VCaP (cell line): Measurements from ENCODE around the gene RNF181.

Experiments used
- H3K27ac ChIP-seq: fragments of 450-650 bp; 2 replicates; pipeline ENCODE4 v1.5.1; 2017
- TF ChIP-seq, protein P1 (sequence below): fragments of 450-650 bp; conservative IDR thresholded peaks from 2 replicates; pipeline ENCODE4 v1.5.1; 2017; ENCODE audit warnings: mild to moderate bottlenecking, moderate library complexity

The RNF181 gene

DNA sequence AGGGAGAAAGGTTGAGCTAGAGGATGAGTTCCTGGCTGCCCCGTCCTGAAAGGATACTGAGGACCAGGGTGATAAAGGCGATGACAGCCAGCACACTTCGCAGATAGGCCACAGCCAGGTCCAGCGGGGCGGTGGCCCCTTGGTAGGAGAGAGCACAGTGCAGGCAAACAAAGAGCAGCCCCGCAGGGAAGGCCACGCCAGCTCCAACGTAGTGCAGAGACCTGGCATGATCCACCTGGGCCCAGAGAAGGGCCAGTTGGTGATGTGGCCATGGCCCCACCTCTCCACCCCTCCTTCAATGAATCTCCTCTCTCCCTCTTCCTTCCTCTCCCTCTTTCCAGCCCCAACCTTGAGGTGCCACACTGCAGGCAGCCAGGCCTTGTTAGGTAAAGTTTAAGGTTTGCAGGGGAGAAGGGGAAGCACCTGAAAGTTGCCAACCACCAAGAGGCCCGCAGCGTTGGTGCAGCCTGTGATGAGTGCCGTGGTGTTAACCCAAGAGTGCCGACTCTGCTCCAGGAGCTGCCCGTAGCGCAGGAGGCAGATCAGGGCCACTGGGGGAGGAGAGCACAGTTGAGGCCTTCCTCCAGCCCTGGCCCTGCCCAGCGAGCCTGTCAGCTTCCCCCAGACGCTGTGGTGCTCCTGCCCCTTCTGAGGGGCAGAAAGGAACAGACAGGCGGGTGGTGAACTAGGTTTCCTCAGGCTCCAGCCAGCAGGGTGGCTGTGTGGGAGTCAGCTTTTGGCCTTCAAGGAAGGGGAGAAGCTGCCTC, 4.1 kb downstream of the RNF181 start:
- TF ChIP-seq, protein P1, sequence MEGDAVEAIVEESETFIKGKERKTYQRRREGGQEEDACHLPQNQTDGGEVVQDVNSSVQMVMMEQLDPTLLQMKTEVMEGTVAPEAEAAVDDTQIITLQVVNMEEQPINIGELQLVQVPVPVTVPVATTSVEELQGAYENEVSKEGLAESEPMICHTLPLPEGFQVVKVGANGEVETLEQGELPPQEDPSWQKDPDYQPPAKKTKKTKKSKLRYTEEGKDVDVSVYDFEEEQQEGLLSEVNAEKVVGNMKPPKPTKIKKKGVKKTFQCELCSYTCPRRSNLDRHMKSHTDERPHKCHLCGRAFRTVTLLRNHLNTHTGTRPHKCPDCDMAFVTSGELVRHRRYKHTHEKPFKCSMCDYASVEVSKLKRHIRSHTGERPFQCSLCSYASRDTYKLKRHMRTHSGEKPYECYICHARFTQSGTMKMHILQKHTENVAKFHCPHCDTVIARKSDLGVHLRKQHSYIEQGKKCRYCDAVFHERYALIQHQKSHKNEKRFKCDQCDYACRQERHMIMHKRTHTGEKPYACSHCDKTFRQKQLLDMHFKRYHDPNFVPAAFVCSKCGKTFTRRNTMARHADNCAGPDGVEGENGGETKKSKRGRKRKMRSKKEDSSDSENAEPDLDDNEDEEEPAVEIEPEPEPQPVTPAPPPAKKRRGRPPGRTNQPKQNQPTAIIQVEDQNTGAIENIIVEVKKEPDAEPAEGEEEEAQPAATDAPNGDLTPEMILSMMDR: no peak
- no peak overlapping the region for H3K27ac ChIP-seq

DNA sequence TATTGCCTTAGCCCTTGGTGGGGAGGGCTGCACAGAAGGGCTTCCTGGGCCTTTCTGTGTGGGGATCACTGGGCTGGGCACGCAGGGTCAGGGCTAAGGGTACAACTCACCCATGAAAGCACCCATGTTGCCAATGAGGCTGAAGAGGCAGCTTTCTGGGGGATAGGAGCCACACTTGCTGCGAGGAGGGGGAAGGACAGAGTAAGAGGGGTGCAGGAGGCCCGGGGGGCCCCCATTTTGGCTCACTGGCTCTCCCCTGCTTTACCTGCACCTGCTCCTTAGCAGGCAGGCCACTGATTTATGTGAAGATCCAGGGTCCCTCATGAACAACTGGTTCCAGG, 4.7 kb downstream of the RNF181 start:
- TF ChIP-seq, protein P1: no peak

DNA sequence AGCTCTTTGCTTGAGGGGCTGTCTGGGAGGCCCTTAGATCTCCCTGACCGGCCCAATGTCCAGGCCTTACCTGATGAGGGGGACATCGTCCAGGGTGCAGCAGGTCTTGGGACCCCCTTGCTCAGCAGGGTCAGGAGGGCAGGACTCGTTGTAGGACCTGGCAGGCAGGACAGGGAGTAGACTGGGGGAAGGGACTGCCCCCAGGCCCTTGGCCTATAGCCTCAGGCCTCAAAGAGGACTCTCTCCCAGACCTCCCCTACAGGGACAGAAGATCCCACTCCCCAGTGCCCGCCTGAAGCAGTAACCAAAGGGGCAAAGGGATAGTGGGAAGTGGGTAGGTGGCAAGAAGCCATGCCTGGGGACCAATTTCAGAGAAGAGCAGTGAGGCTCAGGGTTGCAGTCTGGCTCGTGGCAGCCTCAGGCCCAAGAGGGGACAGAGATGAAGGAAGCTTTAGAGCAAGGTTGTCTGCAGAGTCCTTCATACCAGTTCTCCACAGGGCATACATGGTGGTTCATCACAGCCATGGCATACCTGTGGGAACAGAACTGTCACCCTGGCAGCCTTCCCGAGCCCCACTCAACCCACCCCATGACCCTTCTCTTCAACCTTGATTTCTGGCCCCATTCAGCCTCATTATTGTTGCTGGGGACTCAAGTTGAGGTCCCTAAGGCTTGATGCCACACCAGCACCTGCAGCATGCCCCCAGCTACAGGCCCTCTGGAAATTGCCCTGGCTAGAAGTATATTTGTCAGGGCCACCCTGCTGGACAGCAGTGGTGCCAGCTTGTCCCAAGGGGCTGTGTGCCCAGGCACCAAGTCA, 5.6 kb downstream of the RNF181 start:
- H3K27ac ChIP-seq: peak overlapping the region; percentile 80; the same call in 1 of the 2 replicates
- TF ChIP-seq, protein P1: no peak

More for the DNA sequence above, 4.7 kb downstream of the RNF181 start:
- no peak overlapping the region for H3K27ac ChIP-seq

DNA sequence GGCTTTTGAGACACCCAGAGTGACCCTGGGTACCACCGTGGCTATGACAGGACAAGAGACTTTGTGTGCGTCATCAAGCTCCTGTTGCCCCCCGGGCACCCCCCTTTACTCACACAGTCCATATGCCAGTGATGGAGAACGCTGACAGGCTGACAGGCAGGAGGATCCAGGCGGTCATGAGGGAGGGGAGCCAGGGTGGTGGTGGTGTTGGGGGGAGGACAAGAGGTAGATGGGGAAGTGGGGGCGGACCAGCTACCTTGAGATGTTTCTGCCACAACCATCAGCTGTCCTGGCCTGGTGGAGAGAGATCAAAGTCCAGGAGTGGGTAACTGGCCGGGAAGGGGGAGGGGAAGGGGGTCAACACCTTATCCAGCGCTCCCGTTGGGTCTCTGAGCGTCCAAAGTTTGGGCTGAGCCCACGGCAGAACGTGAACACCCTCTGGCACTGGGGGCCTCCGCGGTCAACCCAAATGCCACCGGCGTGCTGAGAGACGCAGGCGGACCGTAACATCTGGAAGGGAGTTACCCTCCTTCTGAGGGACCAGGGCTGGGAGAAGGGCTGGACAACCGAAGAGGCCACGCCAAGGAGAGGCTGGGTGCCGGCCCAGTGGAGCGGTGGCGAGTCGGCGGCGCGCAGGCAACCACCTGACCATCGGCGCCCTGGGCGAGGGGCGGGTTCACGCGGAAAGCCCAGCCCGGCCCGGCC, 6.4 kb downstream of the RNF181 start:
- TF ChIP-seq, protein P1: no peak
- H3K27ac ChIP-seq: peak overlapping the region; percentile 80

DNA sequence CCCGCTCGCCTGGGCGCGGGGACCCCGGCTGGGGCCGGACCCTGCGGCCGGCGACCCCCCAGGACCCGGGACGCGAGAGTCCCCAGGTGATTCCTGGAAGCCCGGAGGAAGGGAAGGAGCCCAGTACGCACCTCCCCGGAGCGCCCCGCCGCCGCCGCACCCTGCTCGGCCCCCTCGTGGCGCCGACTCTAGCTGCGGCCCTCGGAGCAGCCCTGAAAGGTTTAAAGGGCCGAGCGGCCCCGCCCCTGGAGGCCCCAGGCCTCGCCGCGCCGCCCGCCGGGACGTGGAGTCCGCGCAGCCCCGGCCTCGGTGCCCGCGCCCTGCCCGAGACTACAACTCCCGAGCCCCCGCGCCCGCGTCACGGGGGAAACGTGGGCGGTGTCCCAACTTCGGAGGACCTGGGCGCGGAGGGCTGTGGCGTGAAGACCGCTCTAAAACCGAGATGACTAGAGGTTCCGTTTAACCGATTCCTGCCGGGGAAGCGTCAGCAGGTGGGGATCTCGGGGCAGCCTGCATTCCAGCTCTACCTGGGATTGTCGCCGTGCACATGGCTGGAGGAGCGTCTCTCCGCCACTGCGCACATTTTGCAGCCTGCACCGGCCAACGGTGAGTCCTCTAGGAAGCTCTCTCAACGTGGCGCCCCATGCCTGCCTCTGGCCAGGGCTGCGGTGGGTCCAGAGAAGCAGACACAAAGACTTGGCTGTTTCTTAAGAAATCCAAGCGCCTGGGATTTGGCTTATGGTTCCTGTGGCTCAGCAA, 7.1 kb downstream of the RNF181 start, which contains the start of gene TMEM150A:
TMEM150A (minus strand) TSS at position 223 of the 759 bp plus-strand sequence. CDS start 750 bp downstream, outside the sequence.
- peak within 1 kb of the TSS; percentile 80 for H3K27ac ChIP-seq
- TF ChIP-seq, protein P1: peak; percentile 26

DNA sequence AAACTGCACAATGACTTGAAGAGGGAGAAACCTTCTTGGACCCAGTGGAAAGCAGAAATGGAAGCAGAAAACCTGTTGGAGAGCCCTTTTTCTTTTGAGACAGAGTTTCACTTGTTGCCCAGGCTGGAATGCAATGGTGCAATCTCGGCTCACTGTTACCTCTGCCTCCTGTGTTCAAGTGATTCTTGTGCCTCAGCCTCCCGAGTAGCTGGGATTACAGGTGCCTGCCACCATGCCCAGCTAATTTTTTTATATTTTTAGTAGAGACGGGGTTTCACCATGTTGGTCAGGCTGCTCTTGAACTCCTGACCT, 8.5 kb downstream of the RNF181 start:
- H3K27ac ChIP-seq: peak overlapping the region; percentile 80; the same call in 1 of the 2 replicates

DNA sequence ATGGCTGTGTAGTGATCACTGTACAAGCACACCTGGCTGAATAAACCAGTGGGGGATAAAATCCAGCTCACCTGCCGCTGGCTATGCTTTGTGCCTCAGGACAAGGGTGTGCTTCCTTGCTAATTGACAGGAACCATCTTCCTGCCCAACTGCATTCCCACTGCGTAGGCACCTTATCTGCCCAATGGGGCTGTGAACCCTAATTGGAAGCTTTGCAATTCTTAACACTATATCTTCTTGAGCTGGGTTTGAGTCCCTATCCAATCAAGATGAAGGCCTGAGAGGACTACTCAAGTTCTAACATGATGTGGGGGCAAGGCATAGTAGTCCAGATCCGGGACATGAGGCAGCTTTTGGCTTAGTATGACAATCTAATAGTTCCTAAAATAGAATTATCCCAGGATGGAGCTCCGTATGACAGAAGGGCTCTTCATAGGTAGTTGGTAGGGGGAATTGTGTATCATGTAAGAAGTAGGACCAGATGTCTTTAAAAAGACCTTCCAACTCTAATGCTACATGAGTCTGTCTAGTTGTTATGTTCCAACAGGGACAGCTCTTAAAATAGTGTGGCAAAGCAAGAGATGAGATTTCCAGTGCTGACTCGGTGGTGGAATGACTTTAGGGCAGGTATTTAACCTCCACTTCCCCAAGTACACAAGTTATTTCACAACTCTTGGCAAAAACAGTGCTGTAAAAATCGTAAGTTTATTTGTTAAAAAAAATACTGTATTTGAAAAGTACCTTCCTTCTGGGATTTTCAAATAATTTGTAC, 9.2 kb downstream of the RNF181 start:
- no peak overlapping the region for H3K27ac ChIP-seq
- TF ChIP-seq, protein P1: no peak
